HG03066 (cell line): ENCODE measurements around the gene SLC40A1.
"Not testable (repeated sequence)": the region's sequence is repeated elsewhere in the genome, so short reads cannot be mapped to it uniquely, and the experiment has no call there.

Experiments
- ATAC-seq: cut with Tn5 transposase; IDR thresholded peaks from one replicate; pipeline ENCODE4 v1.9.1; 2021; ENCODE audit warnings: low read depth; ENCODE audit not compliant: unreplicated experiment

Gene SLC40A1

GRCh38 chr2:189601652-189602051 is 21.1 kb upstream of the SLC40A1 start:
- ATAC-seq: not testable (repeated sequence)

DNA sequence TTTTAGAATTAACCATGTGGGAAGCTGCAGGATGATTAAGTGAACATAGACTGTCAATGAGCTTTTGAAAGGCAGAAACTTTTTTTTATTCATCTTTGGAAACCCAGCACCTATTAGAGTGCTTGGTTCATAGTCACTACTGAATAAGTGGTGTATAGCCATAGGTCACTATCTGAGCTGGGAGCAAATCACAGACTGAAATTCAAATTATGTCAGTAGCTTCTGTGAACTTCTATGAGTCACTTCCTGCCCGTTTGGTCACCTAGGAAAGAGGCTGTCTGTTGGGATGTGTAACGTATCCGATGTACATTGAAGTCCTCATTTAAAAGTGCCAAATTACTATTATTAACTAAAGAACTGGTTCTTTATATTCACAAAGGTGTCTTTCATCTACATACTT is 20.5 kb upstream of the SLC40A1 start:
- ATAC-seq: no peak

DNA sequence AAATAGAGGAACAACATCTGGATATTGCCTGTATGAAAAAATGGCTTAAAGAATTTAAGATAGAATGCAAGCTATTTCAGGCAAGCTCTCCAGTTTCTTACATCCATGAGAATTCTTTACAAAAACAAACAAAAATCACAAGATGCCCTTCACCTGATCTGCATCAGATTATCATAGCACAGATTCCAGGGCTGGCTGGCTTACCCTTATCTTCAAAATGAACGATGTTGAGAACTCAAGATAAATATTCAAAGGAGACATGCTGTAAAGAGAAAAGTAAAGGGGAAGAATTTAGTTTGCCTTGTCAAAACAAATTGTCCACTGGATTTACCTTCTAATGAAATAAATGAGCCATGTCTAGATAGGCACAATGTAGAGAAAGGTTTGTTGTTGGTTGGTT is 18.7 kb upstream of the SLC40A1 start:
- ATAC-seq: no peak

DNA sequence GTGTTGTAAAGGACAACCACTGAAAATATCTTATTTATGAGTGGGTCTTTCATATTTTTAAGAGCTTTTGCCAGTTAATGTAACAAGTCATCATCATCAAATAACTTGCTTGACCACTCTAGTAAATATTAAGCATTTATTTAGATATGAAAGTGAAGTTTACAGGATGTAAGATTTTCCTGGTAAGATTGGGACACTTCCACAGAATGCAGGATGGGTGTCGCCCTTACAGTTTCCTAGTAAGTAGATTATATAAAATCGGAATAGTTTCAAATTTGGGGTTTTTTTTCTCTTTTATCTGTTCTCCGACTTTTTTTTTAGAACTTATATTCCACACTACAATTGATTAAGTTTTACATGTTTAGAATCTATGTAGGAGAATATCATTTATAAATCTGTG is 14.8 kb upstream of the SLC40A1 start:
- ATAC-seq: no peak

- ATAC-seq: no peak
Observed at GRCh38 chr2:189594305-189594704, 13.7 kb upstream of the SLC40A1 start.

GRCh38 chr2:189593115-189593514 is 12.5 kb upstream of the SLC40A1 start:
- no peak for ATAC-seq

GRCh38 chr2:189592353-189592984 is 11.9 kb upstream of the SLC40A1 start:
- ATAC-seq: no peak

DNA sequence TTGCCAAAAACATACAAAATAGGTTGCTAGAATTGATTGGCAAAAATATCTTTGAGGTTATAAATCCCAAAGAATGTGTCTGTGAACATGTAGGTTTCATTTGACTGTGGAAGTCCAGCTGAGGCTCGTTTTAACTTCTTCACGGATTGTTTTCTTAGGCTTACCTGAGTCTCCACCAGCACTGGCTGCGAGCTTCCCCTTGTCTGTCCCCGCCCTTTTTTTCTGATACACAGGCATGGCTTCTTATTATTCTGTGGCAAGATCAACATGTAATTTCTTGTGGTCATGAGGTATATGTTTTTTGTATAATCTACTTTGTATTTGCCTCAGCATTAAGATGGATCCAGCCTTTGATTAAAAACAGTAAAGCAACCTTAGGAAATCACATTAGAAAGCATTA is 7.2 kb upstream of the SLC40A1 start:
- no peak for ATAC-seq

GRCh38 chr2:189585226-189585756 is 4.7 kb upstream of the SLC40A1 start:
- ATAC-seq: no peak

GRCh38 chr2:189584686-189585085 is 4.1 kb upstream of the SLC40A1 start:
- ATAC-seq: no peak

GRCh38 chr2:189583227-189584198 is 2.9 kb upstream of the SLC40A1 start:
- ATAC-seq: no peak

DNA sequence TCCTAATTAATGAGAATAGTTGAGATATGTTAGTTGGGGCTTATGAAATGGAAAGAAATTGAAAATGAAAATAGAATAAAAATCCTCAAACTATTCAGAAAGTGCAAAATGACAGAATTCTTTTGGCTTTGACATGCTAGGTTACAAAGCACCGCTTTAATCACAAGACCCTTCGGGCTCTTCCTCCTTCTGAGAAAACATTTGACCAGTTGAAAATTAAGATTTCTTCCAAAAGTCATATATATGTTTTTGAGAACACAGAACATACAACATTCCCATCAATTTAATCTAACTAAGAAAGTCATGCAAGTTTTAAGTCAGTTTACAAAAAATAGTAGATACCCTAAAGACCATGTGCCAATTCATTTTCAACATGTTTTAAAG is 2.2 kb upstream of the SLC40A1 start:
- no peak for ATAC-seq

DNA sequence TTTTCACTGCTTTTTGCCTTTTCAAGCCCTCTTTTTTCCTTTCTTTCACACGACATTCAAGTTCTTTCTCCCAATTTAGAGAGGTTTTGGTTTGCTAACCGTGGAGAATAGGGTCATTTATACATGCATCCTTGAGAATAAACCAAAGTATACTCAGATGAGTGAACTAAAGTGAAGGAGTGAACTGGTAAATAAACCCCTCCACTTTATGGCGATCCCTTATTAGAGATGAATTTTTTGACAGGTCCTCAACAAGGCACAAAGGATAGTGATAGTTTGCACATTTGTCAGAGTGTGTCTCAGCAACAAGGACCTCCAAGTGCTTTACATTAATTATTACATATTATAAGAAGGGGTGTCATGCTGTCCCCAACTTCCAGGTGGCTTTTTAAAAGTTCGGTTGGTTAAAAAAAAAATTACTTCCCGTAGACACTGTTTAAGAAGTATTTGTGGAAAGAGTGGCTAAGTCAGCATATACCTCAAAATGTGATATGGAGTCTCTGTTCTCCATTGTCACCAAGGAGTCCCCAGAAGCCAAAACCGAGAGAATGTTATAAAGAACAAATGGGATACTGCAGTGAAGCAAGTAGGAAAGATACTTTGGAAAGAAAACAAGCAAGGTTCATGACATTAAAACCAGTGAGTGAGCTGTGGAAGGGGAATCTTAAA is 1.7 kb upstream of the SLC40A1 start:
- no peak for ATAC-seq

DNA sequence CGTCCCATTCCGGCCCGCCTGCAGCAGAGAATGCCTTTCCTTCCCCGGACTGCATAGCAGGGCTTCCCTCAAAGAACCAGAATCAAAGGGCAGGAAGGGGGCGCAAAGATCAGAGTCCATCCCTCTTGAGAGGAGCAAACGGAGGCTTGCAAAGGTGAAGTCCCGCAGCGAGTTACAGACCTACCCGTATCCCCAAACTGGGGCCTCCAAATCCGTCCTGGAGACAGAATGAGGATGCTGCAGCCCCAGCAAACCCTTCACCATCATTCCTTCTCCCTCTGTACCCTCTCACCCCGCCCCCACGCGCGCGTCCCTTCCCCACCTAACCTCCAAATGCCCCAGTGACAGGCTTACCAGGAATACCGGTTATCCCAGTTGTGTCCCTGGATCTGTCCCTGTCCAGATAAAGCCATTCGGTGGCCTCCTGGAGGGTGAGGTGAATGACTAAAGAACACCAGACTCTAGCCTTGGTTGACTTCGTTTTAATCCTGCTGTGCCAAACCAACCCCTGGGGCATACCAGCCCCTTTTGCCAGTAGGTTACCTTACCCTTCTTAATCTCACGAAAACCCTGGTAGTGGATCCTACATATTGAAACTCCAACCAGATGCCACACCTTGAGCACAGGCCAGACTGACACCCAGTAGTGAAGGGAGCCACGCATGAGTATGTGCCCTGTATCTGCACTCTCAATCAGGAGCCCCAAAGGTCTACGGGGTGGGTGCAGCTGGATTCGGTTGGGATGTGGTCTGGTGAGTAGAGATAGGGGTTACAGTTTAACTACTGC is 961 bp upstream of the SLC40A1 start:
- ATAC-seq: no peak

GRCh38 chr2:189580241-189580651 is 340 bp downstream of the SLC40A1 start:
- no peak for ATAC-seq

GRCh38 chr2:189579585-189580186 is 900 bp downstream of the SLC40A1 start:
- no peak for ATAC-seq

DNA sequence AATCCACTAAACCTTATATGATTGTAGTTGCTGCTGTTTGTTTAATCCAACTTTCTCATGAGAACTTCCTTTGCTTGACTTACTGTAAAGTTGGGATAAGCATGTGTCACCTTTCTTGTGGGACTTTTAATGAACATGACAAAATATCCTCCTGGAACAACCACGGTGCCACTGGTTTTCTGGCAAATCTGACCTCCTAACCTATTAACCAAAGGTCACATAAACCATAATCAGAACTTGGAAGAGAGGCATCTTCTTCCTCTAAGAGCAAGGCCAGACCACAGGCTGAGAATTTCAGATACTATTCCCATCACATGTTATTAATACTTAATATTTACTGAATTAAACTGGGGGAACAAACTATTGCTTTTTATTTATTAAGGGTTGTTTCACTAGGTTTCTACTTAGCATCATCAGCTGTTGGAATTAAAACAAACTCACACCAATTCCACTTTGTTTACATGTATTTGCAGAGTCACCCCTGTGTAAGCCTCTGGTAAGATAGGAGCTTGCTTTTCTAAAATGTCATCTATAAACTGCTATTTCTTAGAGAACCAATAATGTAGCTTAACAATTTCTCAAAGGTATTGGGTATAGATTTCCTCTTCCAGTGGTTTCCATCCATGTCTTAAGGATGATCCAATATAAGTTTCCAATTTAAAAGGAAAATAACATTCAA is 2.2 kb downstream of the SLC40A1 start:
- ATAC-seq: no peak

DNA sequence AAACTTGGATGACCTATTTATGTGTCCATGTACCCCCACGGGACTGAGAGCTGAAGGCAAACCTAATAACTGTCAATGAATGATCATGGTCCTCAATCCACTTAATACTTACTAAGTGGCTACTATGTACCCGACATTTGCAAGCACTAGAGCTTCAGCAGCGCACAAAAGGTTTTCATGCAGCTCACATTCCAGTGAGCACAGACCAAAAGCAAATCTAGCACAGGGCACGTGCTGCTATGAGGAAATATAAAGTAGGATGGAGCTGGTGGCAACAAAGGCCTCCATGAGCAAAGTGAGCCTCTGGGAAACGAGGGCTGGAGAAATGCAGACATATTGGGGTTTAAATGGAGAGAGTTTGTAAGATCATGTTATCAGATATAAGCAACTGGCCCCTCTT is 3.5 kb downstream of the SLC40A1 start:
- ATAC-seq: no peak

DNA sequence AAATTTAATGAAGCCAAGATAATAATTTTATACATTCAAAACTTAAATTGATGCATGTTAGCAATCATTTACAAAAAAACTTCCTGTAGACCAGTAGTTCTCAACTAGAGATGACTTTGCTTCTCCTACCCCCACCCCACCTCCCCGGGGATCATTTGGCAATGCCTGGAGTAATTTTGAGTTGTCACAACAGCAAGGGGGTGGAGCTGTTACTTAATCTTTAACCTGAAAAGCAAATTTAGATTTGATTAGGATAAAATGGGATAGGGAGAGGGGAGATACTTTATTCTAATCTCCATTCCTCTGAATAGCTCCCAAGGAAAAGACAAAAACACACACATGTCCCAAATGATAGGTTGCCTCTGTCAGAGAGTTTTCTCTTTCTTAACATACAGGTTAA is 4.2 kb downstream of the SLC40A1 start:
- no peak for ATAC-seq
